GM19193 (cell line): ENCODE results near the gene DCHS2.

ENCODE experiments used
- POLR2A ChIP-seq: IDR thresholded peaks from 4 replicates; pipeline ENCODE4 v1.6.1; 2011; ENCODE audit not compliant: insufficient read depth, insufficient read length; ENCODE audit errors: extremely low read depth

DCHS2 gene

GRCh38 chr4:154406018-154406795 is 85.4 kb downstream of the DCHS2 start:
- TF ChIP-seq POLR2A, result no peak

GRCh38 chr4:154399259-154399974 is 92.2 kb downstream of the DCHS2 start:
- TF ChIP-seq POLR2A, result no peak

DNA sequence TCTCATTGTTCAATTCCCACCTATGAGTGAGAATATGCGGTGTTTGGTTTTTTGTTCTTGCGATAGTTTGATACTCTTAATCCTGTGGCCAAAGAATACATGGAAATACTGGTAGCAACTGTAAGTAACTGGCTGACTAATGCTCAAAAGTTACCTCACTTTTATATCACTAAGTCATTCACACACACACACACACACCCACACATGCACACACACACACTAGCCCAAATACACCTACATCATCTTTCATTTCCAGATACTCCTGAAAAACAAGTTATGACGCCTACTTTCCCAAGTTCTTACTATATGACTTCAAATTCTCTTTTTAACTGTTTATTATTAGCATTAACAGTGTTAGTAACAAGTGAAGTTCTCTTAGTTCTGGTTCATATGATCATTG is 101.3 kb downstream of the DCHS2 start:
- TF ChIP-seq POLR2A, result no peak

GRCh38 chr4:154389148-154389547 is 102.5 kb downstream of the DCHS2 start:
- no peak for TF ChIP-seq POLR2A

DNA sequence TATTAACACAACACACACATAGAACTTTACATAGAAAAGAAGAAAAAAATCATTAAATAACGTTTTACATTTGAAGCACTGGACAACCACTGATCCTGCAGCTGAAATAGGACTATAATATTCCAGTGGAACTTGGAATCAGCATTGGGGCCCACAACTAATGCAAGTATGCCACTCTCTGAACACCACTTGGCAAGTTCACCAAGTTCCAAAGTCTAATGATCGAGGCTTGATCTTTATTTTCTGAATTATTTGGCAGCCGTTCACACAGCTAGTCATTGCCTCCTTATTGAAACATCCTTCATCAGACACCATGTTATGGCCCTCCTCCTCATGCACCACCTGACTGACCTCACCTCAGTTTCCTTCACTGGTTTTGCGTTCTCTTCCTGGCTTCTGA is 107.6 kb downstream of the DCHS2 start:
- TF ChIP-seq POLR2A, result no peak

GRCh38 chr4:154376486-154376885 is 115.1 kb downstream of the DCHS2 start:
- TF ChIP-seq POLR2A, result no peak

GRCh38 chr4:154368060-154368459 is 123.5 kb downstream of the DCHS2 start:
- no peak for TF ChIP-seq POLR2A

- no peak for TF ChIP-seq POLR2A
Observed at GRCh38 chr4:154367659-154368058, 123.9 kb downstream of the DCHS2 start.

DNA sequence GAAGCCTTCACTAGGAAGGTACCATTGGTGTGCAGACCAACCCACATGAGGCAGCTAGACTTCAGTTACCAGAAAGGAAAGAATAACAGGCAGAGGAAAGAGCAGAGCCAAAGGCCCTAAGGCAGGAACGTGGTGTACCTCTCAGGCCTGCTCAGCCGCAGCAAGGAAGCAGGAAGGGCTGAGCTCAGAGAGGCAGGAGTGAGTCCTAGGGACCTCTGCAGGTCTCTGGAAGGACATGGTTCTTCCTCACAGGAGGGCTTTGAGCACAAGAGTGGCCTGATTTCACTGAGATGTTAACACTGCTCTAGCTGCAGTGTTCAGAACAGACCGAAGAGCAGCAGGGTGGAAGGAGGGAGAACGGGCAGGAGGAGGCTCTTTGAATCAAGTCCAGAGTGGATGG is 124.6 kb downstream of the DCHS2 start:
- no peak for TF ChIP-seq POLR2A

GRCh38 chr4:154364066-154364845 is 127.3 kb downstream of the DCHS2 start:
- TF ChIP-seq POLR2A, result no peak

GRCh38 chr4:154361450-154361849 is 130.1 kb downstream of the DCHS2 start:
- no peak for TF ChIP-seq POLR2A

DNA sequence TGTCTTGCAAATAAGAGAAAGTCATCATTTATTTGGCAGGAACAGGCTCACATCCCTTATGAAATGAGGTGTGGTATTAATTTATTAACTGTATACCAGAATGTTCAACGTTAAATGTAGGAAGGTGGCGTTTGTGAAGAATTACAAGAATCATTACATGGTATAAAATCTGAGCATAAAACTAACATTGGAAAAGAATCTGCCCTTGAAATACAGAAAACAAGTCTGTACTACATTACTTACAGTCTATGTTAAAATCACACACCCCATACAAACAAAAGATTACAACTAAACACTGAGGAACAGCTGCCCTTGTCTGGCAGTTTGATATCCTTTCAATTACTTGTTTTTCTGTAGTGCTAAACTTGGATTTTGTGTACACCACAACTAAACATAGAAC is 131.1 kb downstream of the DCHS2 start:
- no peak for TF ChIP-seq POLR2A

GRCh38 chr4:154354883-154355282 is 136.7 kb downstream of the DCHS2 start:
- no peak for TF ChIP-seq POLR2A

- TF ChIP-seq POLR2A, result no peak
Observed at GRCh38 chr4:154349829-154350228, 141.8 kb downstream of the DCHS2 start.

DNA sequence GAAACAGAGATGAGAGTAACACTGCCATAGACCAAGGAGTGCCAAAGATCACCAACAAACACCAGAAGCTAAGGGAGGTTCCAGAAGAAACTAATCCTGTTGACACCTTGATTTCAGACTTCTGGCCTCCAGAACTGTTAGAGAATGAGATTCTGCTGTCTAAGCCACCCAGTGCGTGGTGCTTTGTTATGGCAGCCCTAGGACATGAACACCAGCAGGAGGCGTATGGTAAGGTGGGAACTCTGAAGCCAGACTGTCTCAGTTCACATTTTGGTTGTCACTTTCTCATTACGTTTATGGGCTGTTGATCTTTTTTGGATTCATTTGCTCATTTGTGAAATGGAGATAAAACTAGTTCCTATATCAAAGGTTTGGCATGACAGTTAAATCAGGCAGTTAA is 142.9 kb downstream of the DCHS2 start:
- no peak for TF ChIP-seq POLR2A
